Panc1 (cell line): ENCODE results near the gene ZBTB45. TPM values are rescaled to one million over a fixed set of nuclear protein-coding genes. Genes with fewer than 3 reads are reported as not detected.

Experiments
- ATAC-seq: fragments of 200-7000 bp; cut with Tn5 transposase; 2 replicates; pipeline ENCODE4 v1.9.1; 2020; ENCODE audit warnings: mild to moderate bottlenecking, moderate library complexity
- BruUV-seq: library from RNA; stranded (reverse); fragments of 400-500 nt; replicated peaks from 2 replicates; lab custom pipeline; 2021; lab: Mats Ljungman, UMichigan
- CTCF ChIA-PET: fragments of 300-600 bp; sonication (Branson Sonifier 250); formaldehyde crosslinking; loops from one replicate; lab custom pipeline; 2022; ENCODE audit warnings: antibody characterized with exemption; lab: Charles Lee
- POLR2A ChIA-PET: fragments of 300-600 bp; sonication (Branson Sonifier 250); formaldehyde crosslinking; loops from one replicate; lab custom pipeline; 2022; ENCODE audit warnings: antibody characterized with exemption; lab: Charles Lee
- DNase-seq: peaks from one replicate; pipeline ENCODE4 v3.0.0-alpha.2; 2010; ENCODE audit warnings: low read depth, low spot score
- H3K27ac ChIP-seq: 2 replicates; pipeline ENCODE4 v1.5.1; 2011; ENCODE audit warnings: mild to moderate bottlenecking, low read length, inconsistent platforms
- H3K27me3 ChIP-seq: fragments of 200-500 bp; sonication (Bioruptor generic); 2 replicates; pipeline ENCODE4 v1.6.0; 2014; ENCODE audit warnings: low read length, inconsistent platforms; ENCODE audit not compliant: control insufficient read depth, insufficient read depth
- H3K36me3 ChIP-seq: fragments of 200-500 bp; sonication (Bioruptor generic); 2 replicates; pipeline ENCODE4 v1.5.1; 2014; ENCODE audit warnings: inconsistent platforms, mild to moderate bottlenecking, low read length, moderate library complexity; ENCODE audit not compliant: control insufficient read depth, insufficient read depth
- H3K4me1 ChIP-seq: 2 replicates; pipeline ENCODE4 v1.5.1; 2011; ENCODE audit warnings: inconsistent platforms, mild to moderate bottlenecking, low read length, moderate library complexity; ENCODE audit not compliant: control insufficient read depth, insufficient read depth
- H3K4me3 ChIP-seq, 2 experiments: 2 replicates each; pipeline ENCODE4 v1.5.1; 2011 to 2012; ENCODE audit warnings: low read depth in 2 of 2, low read length in 2 of 2, mild to moderate bottlenecking in 2 of 2, inconsistent platforms in 1 of 2, moderate library complexity in 1 of 2
- H3K9me3 ChIP-seq: fragments of 200-500 bp; sonication (Bioruptor generic); 2 replicates; pipeline ENCODE4 v1.5.1; 2014; ENCODE audit warnings: low read depth, mild to moderate bottlenecking, inconsistent platforms, low read length, moderate library complexity; ENCODE audit not compliant: control insufficient read depth, insufficient read depth
- CTCF ChIP-seq: fragments of 450-650 bp; IDR thresholded peaks from 2 replicates; pipeline ENCODE4 v1.5.1; 2017; ENCODE audit warnings: mild to moderate bottlenecking
- POLR2AphosphoS5 ChIP-seq: IDR thresholded peaks from 2 replicates; pipeline ENCODE4 v1.6.1; 2012; ENCODE audit warnings: mild to moderate bottlenecking, low read depth, low read length, moderate library complexity
- REST ChIP-seq, 2 experiments: IDR thresholded peaks; 2 replicates each; pipeline ENCODE4 v1.6.1; 2011 to 2012; ENCODE audit warnings: low read depth in 2 of 2, control low read depth in 1 of 2, low read length in 1 of 2, mild to moderate bottlenecking in 1 of 2, moderate library complexity in 1 of 2; ENCODE audit not compliant: insufficient read depth in 1 of 2
- SIN3A ChIP-seq: IDR thresholded peaks from 2 replicates; pipeline ENCODE4 v1.6.1; 2012; ENCODE audit warnings: low read depth, mild to moderate bottlenecking, low read length, moderate library complexity, borderline replicate concordance; ENCODE audit not compliant: insufficient read depth
- TCF7L2 ChIP-seq: IDR thresholded peaks from 2 replicates; pipeline ENCODE4 v1.6.1; 2011; ENCODE audit warnings: mild to moderate bottlenecking, low read depth, low read length, inconsistent platforms
- in situ Hi-C: cut with HindIII; loops from 2 replicates; pipeline ENCODE4 v1.10.0; 2016; ENCODE audit warnings: low sequenced_read_pairs, low pct_unique_long_range_greater_than_20kb
- intact Hi-C: fragments of 100-400 bp; cut with micrococcal nuclease; formaldehyde crosslinking; loops from one replicate; pipeline ENCODE4 v1.10.0; 2022; ENCODE audit not compliant: unreplicated experiment
- total RNA-seq: library from RNA; stranded (reverse); gene quantifications from one replicate; pipeline ENCODE4 v1.2.1, GENCODE V29; 2021; ENCODE audit not compliant: unreplicated experiment

ZBTB45 gene
- total RNA-seq, 1 experiment from 2014 or later, result 24.7 TPM

- peak overlapping the region; percentile 98 for H3K27ac ChIP-seq
- BruUV-seq, result no TSS peak
- in situ Hi-C loops (no loop called here), intact Hi-C loops (no loop called here)
- no peaks in the 10 kb centered on the region for H3K27me3 ChIP-seq
- CTCF ChIA-PET, result no interaction called here
- no peaks in the 10 kb centered on the region for H3K9me3 ChIP-seq
- H3K4me3 ChIP-seq, result peak overlapping the region; percentile 65 to 83
- peak; percentile 89 for DNase-seq
- peak; percentile 99 for ATAC-seq
- H3K4me1 ChIP-seq, result peaks cover 6% of the 10 kb centered on the region; the same call in 1 of the 2 replicates
- no peak for TF ChIP-seq CTCF
- peak; percentile 88 for TF ChIP-seq POLR2AphosphoS5
- no peak; the same call in 1 of the 2 replicates for TF ChIP-seq TCF7L2
- TF ChIP-seq REST (IDR thresholded peaks at IDR 0.05; ENCODE audit: insufficient read depth in 1 of 2, low read depth in 2 of 2, low read length in 1 of 2), result peak in 1 of 2 experiments; percentile 67; a peak in 1 of 4 replicates
- no peak for TF ChIP-seq SIN3A
- POLR2A ChIA-PET, result interaction anchor here (1.0 kb wide), 1 partner anchor 9 kb away, joined by 3 read pairs; no protein-coding TSS in a partner anchor
- peaks cover 3% of the 10 kb centered on the region; the same call in 1 of the 2 replicates for H3K36me3 ChIP-seq
Observed at GRCh38 chr19:58499021-58499927, 20.3 kb downstream of the ZBTB45 start.

GRCh38 chr19:58498316-58499020 is 21.1 kb downstream of the ZBTB45 start:
- H3K27me3 ChIP-seq, result no peaks in the 10 kb centered on the region
- in situ Hi-C loops, result no loop called here
- DNase-seq (no peak), ATAC-seq (no peak; the same call in 1 of the 2 replicates)
- BruUV-seq, result no TSS peak
- TF ChIP-seq TCF7L2, result no peak
- no peak for TF ChIP-seq SIN3A
- TF ChIP-seq POLR2AphosphoS5, result no peak
- no peak for TF ChIP-seq REST (IDR thresholded peaks at IDR 0.05; ENCODE audit: insufficient read depth in 1 of 2, low read depth in 2 of 2, low read length in 1 of 2)
- TF ChIP-seq CTCF, result no peak
- H3K27ac ChIP-seq, result peak overlapping the region; percentile 85
- H3K36me3 ChIP-seq, result peaks cover 3% of the 10 kb centered on the region; the same call in 1 of the 2 replicates
- H3K4me1 ChIP-seq, result peaks cover 6% of the 10 kb centered on the region; the same call in 1 of the 2 replicates
- ChIA-PET POLR2A (interaction anchor here (1.0 kb wide), 1 partner anchor 10 kb away, joined by 3 read pairs; no protein-coding TSS in a partner anchor), CTCF (no interaction called here)
- H3K4me3 ChIP-seq, result peak overlapping the region; percentile 65 to 83
- H3K9me3 ChIP-seq, result no peaks in the 10 kb centered on the region
- intact Hi-C loops, result no loop called here
